GM21528 (cell line): ENCODE measurements around the gene RGS18.
A peak's percentile ranks its signal among the peaks of the same experiment; 100 is the strongest.
"Not testable (repeated sequence)": the region's sequence is repeated elsewhere in the genome, so short reads cannot be mapped to it uniquely, and the experiment has no call there.

Experiments
- ATAC-seq: cut with Tn5 transposase; IDR thresholded peaks from one replicate; pipeline ENCODE4 v1.9.1; 2021; ENCODE audit warnings: mild to moderate bottlenecking, moderate library complexity; ENCODE audit not compliant: unreplicated experiment, low FRiP score

RGS18 gene

GRCh38 chr1:192158181-192158580 is at the start of gene RGS18:
RGS18 (plus strand) TSS chr1:192158462; CDS start chr1:192158638, 176 bp downstream.
- ATAC-seq = peak; percentile 68

GRCh38 chr1:192109576-192109975 is 48.7 kb upstream of the RGS18 start:
- no peak for ATAC-seq

- ATAC-seq = no peak
Observed at GRCh38 chr1:192115000-192115399, 43.3 kb upstream of the RGS18 start.

GRCh38 chr1:192118881-192119405 is 39.3 kb upstream of the RGS18 start:
- ATAC-seq = no peak

GRCh38 chr1:192119701-192120100 is 38.6 kb upstream of the RGS18 start:
- no peak for ATAC-seq

GRCh38 chr1:192122668-192123067 is 35.6 kb upstream of the RGS18 start:
- ATAC-seq = no peak

- no peak for ATAC-seq
Observed at GRCh38 chr1:192123212-192123611, 35.0 kb upstream of the RGS18 start.

GRCh38 chr1:192126030-192126619 is 32.1 kb upstream of the RGS18 start:
- ATAC-seq = no peak

GRCh38 chr1:192130175-192130574 is 28.1 kb upstream of the RGS18 start:
- ATAC-seq = no peak

- not testable (repeated sequence) for ATAC-seq
Observed at GRCh38 chr1:192130865-192131264, 27.4 kb upstream of the RGS18 start.

GRCh38 chr1:192131914-192132313 is 26.3 kb upstream of the RGS18 start:
- no peak for ATAC-seq

GRCh38 chr1:192133350-192133926 is 24.8 kb upstream of the RGS18 start:
- ATAC-seq = no peak

GRCh38 chr1:192140382-192140781 is 17.9 kb upstream of the RGS18 start:
- ATAC-seq = no peak

- ATAC-seq = no peak
Observed at GRCh38 chr1:192147221-192147620, 11.0 kb upstream of the RGS18 start.

GRCh38 chr1:192147696-192148095 is 10.6 kb upstream of the RGS18 start:
- ATAC-seq = no peak

- ATAC-seq = no peak
Observed at GRCh38 chr1:192151176-192151575, 7.1 kb upstream of the RGS18 start.

GRCh38 chr1:192153276-192153675 is 5.0 kb upstream of the RGS18 start:
- ATAC-seq = no peak

- ATAC-seq = no peak
Observed at GRCh38 chr1:192157067-192157466, 1.2 kb upstream of the RGS18 start.

- no peak for ATAC-seq
Observed at GRCh38 chr1:192159014-192159413, 752 bp downstream of the RGS18 start.

- ATAC-seq = no peak
Observed at GRCh38 chr1:192159781-192160180, 1.5 kb downstream of the RGS18 start.

- ATAC-seq = no peak
Observed at GRCh38 chr1:192160196-192160595, 1.9 kb downstream of the RGS18 start.

- no peak for ATAC-seq
Observed at GRCh38 chr1:192161976-192162375, 3.7 kb downstream of the RGS18 start.
